Activated CD8-positive, alpha-beta memory T cell treated with anti-CD3 and anti-CD28 coated beads for 1 hour (primary cell): Measurements from ENCODE around the gene TRNAU1AP.
"Not testable (repeated sequence)": the region's sequence is repeated elsewhere in the genome, so short reads cannot be mapped to it uniquely, and the experiment has no call there.

ENCODE experiments used
- DNase-seq, 2 donors: peaks; one replicate each; pipeline ENCODE4 v3.0.0-alpha.2; 2020; ENCODE audit warnings: low read depth in 1 of 2; ENCODE audit errors: extremely low read depth in 1 of 2

TRNAU1AP gene

DNA sequence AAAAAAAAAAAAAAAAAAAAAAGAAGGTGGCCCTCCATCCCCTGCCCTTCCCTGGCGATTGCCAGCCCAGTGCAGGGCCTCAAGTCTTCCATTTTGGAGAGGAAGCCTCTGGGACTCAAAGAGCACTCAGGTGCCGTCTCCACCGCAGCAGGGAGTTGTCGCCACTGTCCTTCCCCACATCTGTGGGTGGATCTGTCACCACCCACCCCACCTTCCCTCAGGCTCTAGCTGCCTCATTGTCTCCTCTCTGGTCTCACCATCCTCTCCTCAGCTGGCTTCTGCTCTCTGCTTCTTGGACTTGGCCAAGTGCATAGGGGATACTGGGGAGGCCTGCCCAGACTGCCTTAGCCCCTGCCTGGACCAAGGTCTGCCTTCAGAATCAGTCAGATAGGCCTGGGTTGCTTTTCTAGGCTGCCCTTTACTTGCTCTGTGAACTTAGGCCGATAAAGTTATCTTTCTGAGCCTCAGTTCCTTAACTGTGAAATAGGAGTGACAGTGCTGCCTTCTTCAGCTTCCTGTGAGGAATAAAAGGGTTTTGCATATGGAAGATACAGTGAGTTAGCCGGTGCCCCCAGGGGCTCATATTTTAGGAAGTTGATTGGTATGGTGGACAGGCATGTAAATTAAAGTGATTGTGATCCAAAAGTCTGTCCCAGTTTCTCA is 31.3 kb upstream of the TRNAU1AP start:
- no peak for DNase-seq

DNA sequence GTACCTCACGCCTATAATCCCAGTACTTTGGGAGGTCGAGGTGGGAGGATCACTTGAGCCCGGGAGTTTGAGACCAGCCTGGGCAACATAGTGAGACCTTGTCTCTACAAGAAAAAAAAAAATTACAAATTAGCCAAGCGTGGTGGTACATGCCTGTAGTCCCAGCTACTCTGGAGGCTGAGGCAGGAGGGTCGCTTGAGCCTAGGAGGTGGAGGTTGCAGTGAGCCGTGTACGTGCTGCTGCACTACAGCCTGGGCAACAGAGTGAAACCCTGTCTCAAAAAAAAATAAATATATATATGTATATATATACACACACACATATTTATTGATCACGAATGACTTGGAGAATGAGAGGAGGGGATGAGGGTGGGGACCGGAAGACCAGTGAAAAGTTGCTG is 30.3 kb upstream of the TRNAU1AP start:
- DNase-seq, result not testable (repeated sequence)

DNA sequence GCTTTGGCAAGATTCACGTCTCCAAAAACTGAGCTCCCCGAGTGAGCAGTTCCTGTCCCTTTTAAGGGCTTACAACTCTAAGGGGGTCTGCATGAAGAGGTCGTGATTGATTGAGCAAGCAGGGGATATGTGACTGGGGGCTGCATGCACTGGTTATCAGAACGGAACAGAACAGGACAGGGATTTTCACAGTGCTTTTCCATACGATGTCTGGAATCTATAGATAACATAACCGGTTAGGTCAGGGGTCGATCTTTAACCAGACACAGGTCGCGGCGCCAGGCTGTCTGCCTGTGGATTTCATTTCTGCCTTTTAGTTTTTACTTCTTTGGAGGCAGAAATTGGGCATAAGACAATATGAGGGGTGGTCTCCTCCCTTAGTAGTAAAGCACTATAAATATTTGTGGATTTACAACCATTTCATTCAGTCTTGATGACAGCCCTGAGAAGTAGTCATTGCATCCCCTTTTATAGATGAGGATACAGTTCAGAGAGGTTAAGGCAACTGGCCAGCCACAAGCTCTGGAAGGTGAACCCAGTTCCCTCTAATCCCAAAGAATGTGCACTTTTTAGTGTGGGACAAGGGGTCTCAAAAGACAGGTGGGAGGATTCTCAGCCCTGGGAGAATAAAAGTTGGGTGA is 27.8 kb upstream of the TRNAU1AP start:
- not testable (repeated sequence) for DNase-seq

DNA sequence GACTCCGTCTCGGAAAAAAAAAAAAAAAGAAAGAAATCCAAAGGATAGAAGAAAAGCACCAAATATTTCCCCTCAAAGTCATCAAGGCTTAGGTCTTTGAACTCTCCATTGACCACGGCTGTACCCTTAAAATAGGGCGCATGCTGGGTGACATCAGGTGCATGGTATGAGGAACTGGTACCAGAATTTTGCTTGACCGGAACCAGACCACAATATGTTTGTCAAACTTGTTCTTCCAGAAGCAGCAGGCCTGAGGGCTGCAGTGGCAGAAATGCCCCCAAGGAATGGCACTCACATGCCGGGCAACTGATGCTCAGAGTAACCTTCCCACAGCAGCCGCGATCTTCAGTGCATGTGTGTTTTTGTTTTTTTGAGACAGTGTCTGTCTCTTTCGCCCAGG is 26.0 kb upstream of the TRNAU1AP start:
- DNase-seq, result no peak

DNA sequence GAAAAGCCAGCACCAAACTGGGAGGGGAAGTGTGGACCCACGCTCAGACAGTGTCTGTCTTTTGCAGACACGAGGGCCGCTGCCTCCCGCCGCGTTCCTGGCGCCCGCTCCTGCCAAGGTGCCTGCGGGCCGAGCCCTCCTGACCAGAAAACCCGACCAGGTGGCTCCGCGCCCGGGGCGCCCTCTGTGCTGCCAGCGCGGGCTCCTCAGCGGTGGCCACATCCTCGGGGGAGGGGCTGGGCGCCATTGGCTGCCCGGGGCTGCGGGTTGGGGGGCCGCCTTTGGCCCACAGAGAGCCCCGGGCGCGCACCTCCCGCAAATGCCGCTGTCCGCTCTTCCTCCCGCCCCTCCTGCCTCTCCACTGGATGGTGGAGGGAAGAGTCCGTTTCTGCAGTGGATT is 22.4 kb upstream of the TRNAU1AP start:
- no peak for DNase-seq

DNA sequence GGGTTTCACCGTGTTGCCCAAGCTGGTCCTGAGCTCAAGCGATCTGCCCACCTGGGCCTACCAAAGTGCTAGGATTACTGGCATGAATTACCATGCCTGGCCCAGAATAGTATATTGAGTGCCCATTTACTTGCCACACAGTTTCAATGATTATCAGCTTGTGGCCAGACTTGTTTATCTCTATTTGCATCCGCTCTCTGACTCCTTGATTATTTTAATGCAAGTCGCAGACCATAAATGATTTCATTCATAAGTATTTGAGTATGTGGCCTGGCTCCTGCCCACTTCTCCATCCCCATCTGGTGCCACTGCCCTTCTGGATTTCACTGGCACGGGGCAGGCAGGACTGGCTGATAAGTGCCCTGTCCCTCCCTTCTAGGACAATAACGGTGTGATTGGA is 18.2 kb upstream of the TRNAU1AP start:
- no peak for DNase-seq

DNA sequence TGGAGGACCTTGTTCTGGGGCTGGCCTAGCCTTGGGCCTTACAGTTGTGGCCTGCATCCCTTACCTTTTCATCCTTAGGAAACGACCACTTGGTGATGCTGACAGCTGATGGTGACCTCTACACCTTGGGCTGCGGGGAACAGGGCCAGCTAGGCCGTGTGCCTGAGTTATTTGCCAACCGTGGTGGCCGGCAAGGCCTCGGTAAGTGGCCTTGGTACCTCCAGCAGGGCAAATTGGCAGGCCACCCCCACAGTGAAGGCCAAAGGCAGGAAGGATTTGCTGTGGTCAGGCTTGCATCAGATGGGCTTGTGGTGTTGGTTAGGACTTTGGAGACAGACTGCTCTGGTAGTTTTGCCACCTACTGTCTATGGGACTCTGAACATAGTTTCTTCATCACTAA is 17.7 kb upstream of the TRNAU1AP start:
- no peak for DNase-seq

DNA sequence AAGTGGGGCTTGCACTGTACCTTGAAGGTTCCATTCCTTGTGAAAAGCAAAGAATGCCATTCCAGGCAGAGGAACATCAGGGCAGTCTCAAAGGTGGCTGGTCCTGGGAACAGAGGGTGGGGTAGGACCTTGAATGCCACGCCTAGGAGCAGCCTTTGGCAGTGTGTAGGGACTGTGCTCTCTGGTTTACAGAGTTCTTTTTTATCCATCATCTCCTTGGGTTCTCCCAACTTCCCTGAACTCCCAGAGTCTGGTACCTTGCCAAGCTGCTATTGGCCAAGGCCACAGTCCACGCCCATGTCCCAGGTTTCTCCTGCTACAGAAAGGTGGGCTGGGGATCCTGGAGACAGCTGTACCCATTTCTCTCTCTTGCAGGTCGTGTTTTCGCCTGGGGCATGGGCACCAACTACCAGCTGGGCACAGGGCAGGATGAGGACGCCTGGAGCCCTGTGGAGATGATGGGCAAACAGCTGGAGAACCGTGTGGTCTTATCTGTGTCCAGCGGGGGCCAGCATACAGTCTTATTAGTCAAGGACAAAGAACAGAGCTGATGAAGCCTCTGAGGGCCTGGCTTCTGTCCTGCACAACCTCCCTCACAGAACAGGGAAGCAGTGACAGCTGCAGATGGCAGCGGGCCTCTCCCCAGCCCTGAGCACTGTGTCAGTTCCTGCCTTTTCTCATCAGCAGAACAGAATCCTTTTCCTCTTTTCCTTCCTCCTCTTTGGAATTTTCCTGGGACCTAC is 15.3 kb upstream of the TRNAU1AP start:
- DNase-seq, result no peak

DNA sequence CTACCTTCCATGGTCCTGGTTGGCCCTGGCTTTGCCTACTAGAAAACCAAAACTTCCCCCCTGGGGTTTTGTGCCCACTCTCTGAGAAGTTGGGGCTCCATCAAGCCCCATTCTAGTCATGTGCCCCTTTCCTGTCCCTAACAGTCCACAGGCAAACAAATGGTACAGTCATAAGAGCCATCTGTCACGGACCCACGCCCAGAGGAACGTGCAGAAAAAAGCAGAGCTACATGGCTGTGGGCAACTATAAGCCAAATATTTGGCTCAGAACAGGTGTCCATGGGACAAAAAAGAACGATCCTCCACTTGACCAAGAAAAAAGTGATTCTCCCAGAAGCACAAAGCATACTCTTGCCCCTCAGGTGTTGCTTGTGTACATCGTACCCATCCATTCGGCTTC is 14.6 kb upstream of the TRNAU1AP start:
- no peak for DNase-seq

DNA sequence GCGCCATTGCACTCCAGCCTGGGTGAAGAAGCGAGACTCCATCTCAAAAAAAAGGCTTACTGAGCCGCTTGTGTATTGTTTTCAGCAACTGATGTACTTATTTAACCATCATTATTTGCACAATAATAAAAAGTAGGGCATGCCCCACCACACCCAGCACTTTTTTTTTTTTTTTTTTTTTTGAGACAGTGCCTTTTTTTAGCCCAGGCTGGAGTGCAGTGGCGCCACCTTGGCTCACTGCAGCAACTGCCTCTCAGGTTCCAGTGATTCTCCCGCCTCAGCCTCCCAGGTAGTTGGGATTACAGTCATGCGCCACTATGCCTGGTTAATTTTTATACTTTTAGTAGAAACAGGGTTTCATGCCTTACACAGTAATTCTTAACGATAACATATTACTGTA is 12.2 kb upstream of the TRNAU1AP start:
- no peak for DNase-seq

DNA sequence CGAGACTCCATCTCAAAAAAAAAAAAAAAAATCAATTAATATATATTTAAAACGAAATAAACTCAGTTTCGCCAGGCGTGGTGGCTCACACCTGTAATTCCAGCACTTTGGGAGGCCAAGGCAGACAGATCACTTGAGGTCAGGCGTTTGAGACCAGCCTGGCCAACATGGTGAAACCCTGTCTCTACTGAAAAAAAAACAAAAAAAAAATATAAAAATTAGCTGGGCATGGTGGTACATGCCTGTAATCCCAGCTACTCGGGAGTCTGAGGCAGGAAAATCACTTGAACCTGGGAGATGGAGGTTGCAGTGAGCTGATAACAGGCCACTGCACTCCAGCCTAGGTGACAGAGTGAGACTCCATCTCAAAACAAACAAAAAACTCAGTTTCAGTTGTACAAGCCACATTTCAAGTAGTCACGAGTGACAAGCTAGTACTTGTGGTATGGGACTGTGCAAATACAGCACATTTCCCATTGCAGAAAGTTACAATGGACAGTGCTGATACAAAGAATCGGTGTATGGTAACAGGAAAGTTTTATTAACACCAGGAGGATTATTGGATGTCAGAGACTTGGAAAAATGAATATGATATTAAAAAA is 11.4 kb upstream of the TRNAU1AP start:
- DNase-seq, result not testable (repeated sequence)

DNA sequence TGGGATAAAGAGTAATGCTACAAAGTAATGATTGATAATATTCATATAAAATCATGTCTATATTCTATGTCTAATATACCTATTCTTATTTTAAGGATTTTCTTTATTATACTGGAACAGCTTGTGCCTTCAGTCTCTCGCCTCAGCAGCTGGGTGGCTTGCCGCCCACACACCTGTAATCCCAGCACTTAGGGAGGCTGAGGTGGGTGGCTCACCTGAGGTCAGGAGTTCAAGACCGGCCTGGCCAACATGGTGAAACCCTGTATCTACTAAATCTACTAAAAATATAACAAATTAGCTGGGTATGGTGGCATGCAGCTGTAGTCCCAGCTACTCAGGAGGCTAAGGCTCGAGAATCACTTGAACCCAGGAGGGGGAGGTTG is 7.6 kb upstream of the TRNAU1AP start:
- DNase-seq, result no peak

DNA sequence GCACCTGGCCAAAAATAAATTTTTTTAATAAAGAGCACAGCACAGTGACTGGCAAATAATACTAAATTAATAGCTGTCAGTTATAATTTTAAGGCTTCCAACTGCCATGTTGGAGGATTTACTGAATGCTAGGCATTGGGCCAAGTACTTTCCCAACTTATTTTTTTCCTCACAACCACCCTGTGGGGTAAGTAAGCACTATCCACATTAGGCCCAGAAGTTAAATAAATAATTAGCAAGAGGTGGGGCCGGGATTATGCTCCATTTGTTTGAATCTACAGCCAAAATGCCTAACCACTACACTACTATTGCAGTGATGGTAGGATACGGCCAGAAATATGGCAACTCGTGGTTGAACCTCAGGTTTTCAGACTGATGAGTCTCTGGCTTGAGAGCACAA is 4.6 kb upstream of the TRNAU1AP start:
- DNase-seq, result no peak

DNA sequence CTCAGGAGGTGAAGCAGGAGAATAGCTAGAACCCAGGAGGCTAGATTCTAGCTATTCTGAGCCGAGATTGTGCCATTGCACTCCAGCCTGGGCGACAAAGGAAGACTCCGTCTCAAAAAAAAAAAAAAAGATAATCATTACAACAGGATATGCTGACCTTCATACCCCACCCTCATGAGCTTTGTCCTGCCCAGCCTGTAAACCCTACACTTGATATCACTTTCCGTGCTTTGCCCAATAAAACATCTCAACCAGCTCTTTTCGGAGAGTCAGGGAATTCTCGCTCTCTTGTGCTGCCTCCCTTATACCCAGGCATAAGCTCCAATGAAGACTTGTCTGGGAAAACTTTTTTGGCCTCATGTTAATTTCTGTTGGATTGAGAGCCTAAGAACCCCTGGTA is 1.5 kb upstream of the TRNAU1AP start:
- DNase-seq, result no peak

DNA sequence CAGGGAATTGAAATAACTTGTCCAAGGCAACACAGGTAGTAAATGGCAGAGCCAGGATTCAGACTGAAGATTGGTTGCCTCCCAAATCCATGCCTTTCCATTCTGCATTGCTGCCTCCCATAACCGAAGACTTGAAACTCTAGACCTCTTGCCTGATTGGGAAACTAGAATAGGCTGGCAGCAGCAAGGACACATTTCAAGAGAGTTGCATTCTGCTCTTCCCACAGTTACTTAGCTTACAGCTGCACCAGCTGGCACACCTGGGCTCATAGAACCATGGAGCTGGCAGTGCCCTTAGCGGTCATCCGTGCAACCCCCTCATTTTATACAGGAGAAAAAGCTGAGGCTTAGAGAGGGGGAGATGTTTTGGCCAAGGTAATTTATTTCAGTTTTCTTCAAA is 8.0 kb downstream of the TRNAU1AP start:
- no peak for DNase-seq

DNA sequence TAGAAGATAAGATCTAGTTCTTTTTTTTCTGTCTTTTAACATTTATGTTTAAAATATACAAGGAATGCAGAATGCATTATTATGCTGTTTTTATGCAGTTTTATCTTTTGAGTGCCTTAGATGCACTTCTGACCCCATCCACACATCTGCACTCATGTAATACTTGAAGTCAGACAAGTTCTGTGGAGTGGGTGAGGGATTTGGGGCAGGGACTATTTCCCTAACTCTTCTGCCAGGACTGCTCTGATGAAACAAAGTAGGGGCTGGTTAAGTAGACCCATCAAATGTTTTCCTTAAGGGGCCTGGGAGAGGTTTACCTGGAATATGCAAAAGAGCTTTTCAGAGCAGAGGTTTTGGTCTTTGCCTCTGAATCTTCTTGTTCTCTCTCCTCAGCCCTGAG is 11.4 kb downstream of the TRNAU1AP start:
- no peak for DNase-seq

DNA sequence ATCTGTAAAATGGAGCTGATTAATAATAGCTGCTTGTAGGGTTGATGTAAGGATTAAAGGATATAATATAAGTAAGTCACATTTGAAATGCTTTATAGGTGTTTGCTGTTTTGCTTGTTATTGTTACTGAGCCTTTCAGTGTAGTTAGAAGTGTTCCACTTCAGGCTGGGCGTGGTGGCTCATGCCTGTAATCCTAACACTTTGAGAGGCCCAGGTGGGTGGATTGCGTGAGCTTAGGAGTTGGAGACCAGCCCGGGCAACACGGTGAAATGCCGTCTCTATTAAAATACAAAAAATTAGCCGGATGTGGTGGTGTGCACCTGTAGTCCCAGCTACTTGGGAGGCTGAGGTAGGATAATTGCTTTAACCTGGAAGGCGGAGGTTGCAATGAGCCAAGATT is 12.2 kb downstream of the TRNAU1AP start:
- DNase-seq, result no peak

DNA sequence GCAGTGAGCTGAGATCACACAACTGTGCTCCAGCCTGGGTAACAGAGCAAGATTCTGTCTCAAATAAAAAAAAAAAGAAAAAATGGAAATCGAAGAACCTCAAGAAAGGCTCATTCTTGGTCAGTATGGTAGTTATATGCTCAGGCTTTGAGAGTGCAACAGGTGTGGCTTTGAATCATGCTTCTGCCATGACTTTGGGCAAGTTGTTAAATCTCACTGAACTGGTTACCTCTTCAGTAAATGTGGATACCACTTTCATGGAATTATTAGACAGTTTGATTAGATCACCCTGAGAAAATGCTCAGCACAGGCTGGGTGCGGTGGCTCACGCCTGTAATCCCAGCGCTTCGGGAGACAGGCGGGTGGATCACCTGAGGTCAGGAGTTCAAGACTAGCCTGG is 12.8 kb downstream of the TRNAU1AP start:
- no peak for DNase-seq

DNA sequence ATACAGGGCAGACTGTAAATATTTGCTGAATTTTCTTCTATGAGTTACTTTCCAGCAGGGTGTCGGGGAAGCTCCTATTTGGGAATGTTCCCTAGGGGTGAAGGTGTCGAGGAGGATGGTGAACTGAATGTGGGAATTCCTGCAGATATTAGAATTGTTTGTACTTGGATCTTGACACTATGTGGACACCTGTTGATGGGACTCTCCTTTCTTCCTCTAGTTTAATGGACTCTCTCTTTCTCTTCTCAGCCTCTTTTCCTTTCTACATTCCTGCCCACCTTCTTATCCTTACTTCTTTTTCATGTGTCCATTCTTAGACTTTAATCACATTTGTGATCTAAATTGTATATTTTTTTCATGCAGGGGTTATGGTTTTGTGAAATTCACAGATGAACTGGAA is 14.0 kb downstream of the TRNAU1AP start:
- DNase-seq, result no peak

DNA sequence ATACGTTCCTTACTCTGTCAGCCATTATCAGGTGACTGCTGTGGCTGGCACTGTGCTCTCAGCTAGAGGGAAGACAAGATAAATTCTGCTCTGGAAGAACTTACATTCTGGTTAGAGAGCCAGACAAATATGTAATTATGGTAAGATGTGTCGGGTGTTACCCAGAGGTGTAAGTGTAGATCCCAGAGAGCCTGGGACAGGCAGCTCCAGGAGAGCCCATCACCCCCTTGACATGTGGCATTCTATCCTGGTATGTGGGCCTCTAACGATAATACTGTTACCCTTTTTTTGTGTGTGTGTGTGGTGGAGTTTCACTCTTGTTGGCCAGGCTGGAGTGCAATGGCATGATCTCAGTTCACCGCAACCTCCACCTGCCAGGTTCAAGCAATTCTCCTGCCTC is 19.0 kb downstream of the TRNAU1AP start:
- DNase-seq, result no peak

DNA sequence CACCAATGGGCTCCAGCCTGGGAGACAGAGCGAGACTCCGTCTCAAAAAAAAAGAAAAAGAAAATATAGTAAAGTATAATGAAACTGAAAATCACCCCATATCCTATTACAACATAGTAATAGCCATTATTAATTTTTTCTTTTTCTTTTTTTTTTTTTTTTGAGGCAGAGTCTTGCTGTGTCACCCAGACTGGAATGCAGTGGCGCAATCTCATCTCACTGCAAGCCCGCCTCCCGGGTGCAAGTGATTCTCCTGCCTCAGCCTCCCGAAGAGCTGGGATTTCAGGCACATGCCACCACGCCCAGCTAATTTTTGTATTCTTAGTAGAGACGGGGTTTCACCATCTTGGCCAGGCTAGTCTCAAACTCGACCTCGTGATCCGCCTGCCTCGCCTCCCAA is 20.0 kb downstream of the TRNAU1AP start:
- DNase-seq, result not testable (repeated sequence)

DNA sequence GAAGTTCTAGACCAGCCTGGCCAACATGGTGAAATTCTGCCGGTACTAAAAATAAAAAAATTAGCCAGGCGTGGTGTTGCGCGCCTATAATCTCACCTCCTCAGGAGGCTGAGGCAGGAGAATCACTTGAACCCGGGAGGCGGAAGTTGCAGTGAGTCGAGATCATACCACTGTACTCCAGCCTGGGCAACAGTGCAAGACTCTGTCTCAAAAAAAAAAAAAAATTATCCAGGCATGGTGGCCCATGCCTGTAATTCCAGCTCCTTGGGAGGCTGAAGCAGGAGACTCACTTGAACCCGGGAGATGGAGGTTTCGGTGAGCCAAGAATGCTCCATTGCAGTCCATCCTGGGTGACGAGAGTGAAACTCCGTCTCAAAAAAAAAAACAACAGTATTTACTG is 20.7 kb downstream of the TRNAU1AP start:
- no peak for DNase-seq
